ENCODE data around the gene LRP4. TPM values are rescaled to one million over a fixed set of nuclear protein-coding genes. Genes with fewer than 3 reads are reported as not detected.

LRP4 gene
- total and polyA plus RNA-seq, 2 of the 13 experiments (the other 11 are each of a cell fraction or from before 2014, with no cell fraction given) = 4.7 to 13.3 TPM

DNA sequence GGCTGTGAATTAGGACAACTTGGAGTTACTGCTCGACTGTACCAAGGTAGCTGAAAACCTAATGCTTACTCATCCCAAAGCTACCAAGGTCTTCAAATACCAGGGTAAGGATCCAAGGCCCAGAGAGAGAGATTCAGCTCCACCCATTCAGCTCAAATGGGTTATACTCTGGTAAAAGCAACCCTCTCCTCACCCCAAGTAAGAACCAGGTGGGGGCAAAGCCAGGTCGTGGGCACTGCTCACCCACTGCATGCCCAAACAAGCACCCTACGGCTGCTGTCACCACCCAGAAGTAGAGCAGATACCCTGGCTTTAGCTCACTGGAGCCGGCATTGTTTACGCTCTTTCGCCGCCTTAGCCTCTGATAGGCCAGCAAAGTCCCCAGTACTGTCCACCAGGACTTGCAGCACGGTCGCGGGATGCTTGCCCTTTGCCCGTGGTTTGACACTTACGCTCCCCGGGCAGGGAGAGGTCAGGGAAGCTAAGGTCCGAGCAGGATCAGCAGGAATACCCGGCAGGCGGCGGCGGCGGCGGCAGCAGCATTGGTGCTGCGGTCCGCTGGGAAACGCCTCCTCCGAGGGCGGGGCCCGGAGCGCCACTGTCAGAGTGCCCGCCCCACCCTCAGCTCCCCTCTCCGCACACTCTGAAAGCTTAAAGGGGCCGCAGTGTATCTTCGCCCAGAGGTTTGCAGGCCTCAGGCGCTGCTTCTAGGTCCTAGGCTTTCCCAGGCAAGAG, 91.9 kb downstream of the LRP4 start (continued):
- TF ChIP-seq, protein P1, sequence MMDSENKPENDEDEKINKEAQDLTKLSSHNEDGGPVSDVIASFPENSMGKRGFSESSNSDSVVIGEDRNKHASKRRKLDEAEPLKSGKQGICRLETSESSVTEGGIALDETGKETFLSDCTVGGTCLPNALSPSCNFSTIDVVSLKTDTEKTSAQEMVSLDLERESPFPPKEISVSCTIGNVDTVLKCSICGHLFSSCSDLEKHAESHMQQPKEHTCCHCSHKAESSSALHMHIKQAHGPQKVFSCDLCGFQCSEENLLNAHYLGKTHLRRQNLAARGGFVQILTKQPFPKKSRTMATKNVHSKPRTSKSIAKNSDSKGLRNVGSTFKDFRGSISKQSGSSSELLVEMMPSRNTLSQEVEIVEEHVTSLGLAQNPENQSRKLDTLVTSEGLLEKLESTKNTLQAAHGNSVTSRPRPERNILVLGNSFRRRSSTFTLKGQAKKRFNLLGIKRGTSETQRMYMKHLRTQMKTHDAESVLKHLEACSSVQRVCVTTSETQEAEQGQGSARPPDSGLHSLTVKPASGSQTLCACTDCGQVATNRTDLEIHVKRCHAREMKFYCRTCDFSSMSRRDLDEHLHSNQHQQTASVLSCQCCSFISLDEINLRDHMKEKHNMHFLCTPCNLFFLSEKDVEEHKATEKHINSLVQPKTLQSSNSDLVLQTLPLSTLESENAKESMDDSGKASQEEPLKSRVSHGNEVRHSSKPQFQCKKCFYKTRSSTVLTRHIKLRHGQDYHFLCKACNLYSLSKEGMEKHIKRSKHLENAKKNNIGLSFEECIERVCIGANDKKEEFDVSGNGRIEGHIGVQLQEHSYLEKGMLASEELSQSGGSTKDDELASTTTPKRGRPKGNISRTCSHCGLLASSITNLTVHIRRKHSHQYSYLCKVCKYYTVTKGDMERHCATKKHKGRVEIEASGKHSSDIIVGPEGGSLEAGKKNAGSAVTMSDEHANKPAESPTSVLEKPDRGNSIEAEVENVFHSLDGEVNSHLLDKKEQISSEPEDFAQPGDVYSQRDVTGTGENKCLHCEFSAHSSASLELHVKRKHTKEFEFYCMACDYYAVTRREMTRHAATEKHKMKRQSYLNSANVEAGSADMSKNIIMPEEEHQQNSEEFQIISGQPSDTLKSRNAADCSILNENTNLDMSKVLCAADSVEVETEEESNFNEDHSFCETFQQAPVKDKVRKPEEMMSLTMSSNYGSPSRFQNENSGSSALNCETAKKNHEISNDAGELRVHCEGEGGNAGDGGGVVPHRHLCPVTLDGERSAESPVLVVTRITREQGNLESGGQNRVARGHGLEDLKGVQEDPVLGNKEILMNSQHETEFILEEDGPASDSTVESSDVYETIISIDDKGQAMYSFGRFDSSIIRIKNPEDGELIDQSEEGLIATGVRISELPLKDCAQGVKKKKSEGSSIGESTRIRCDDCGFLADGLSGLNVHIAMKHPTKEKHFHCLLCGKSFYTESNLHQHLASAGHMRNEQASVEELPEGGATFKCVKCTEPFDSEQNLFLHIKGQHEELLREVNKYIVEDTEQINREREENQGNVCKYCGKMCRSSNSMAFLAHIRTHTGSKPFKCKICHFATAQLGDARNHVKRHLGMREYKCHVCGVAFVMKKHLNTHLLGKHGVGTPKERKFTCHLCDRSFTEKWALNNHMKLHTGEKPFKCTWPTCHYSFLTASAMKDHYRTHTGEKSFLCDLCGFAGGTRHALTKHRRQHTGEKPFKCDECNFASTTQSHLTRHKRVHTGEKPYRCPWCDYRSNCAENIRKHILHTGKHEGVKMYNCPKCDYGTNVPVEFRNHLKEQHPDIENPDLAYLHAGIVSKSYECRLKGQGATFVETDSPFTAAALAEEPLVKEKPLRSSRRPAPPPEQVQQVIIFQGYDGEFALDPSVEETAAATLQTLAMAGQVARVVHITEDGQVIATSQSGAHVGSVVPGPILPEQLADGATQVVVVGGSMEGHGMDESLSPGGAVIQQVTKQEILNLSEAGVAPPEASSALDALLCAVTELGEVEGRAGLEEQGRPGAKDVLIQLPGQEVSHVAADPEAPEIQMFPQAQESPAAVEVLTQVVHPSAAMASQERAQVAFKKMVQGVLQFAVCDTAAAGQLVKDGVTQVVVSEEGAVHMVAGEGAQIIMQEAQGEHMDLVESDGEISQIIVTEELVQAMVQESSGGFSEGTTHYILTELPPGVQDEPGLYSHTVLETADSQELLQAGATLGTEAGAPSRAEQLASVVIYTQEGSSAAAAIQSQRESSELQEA (CRISPR knock-in tag; IDR thresholded peaks at IDR 0.05; ENCODE audit: not compliant biosample characterization) = no peak
- TF ChIP-seq TEAD2 (CRISPR knock-in tag; IDR thresholded peaks at IDR 0.05) (no peak), ZNF557 (CRISPR knock-in tag; IDR thresholded peaks at IDR 0.05) (no peak), CREB1 (IDR thresholded peaks at IDR 0.05) (0 out of 2 replicates have a peak, but pooled peaks have one; percentile 14), CREB1 (CRISPR knock-in tag; IDR thresholded peaks at IDR 0.05) (no peak), GZF1 (CRISPR knock-in tag; IDR thresholded peaks at IDR 0.05) (no peak), TBX3 (IDR thresholded peaks at IDR 0.05; ENCODE audit: borderline replicate concordance) (peak; percentile 78; the same call in 1 of the 2 replicates), ARHGAP35 (CRISPR knock-in tag; IDR thresholded peaks at IDR 0.05; ENCODE audit: borderline replicate concordance) (no peak), SP4 (CRISPR knock-in tag; IDR thresholded peaks at IDR 0.05) (peak; percentile 81), ZNF879 (CRISPR knock-in tag; IDR thresholded peaks at IDR 0.05) (no peak), CBX5 (CRISPR knock-in tag; IDR thresholded peaks at IDR 0.05; ENCODE audit: borderline replicate concordance) (peak; percentile 75; the same call in 1 of the 2 replicates), ZNF598 (CRISPR knock-in tag; IDR thresholded peaks at IDR 0.05; ENCODE audit: borderline replicate concordance) (peak; percentile 27; the same call in 1 of the 2 replicates), ZFP36L2 (CRISPR knock-in tag; IDR thresholded peaks at IDR 0.05) (no peak), KLF12 (CRISPR knock-in tag; IDR thresholded peaks at IDR 0.05; ENCODE audit: borderline replicate concordance) (peak; percentile 45; the same call in 1 of the 2 replicates), SMARCC2 (IDR thresholded peaks at IDR 0.05) (no peak), ZNF629 (CRISPR knock-in tag; conservative IDR thresholded peaks at IDR 0.05) (no peak), LCORL (IDR thresholded peaks at IDR 0.05) (no peak), LCORL (CRISPR knock-in tag; IDR thresholded peaks at IDR 0.05) (peak; percentile 91)
- TF ChIP-seq, protein P2, sequence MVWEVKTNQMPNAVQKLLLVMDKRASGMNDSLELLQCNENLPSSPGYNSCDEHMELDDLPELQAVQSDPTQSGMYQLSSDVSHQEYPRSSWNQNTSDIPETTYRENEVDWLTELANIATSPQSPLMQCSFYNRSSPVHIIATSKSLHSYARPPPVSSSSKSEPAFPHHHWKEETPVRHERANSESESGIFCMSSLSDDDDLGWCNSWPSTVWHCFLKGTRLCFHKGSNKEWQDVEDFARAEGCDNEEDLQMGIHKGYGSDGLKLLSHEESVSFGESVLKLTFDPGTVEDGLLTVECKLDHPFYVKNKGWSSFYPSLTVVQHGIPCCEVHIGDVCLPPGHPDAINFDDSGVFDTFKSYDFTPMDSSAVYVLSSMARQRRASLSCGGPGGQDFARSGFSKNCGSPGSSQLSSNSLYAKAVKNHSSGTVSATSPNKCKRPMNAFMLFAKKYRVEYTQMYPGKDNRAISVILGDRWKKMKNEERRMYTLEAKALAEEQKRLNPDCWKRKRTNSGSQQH (CRISPR knock-in tag; IDR thresholded peaks at IDR 0.05; ENCODE audit: low read depth) = 0 out of 2 replicates have a peak, but pooled peaks have one; percentile 88
- TF ChIP-seq, protein P3, sequence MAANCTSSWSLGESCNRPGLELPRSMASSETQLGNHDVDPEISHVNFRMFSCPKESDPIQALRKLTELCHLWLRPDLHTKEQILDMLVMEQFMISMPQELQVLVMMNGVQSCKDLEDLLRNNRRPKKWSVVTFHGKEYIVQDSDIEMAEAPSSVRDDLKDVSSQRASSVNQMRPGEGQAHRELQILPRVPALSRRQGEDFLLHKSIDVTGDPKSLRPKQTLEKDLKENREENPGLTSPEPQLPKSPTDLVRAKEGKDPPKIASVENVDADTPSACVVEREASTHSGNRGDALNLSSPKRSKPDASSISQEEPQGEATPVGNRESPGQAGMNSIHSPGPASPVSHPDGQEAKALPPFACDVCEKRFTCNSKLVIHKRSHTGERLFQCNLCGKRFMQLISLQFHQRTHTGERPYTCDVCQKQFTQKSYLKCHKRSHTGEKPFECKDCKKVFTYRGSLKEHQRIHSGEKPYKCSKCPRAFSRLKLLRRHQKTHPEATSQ (CRISPR knock-in tag; IDR thresholded peaks at IDR 0.05; ENCODE audit: borderline replicate concordance) = no peak

Data from HepG2 (cell line).